B cell (primary cell): Measurements from ENCODE around the gene EFCAB8. TPM values are rescaled to one million over a fixed set of nuclear protein-coding genes. Genes with fewer than 3 reads are reported as not detected.
A peak's percentile ranks its signal among the peaks of the same experiment; 100 is the strongest.

ENCODE experiments used
- ATAC-seq: fragments of 200-7000 bp; cut with Tn5 transposase; one replicate; pipeline ENCODE4 v1.10.0; 2021; ENCODE audit warnings: low read depth, mild to moderate bottlenecking, moderate number of reproducible peaks, moderate library complexity
- CTCF ChIA-PET: fragments of 350-600 bp; sonication (Branson Sonifier 250); formaldehyde crosslinking; loops from one replicate; lab custom pipeline; 2021; ENCODE audit warnings: antibody characterized with exemption, inconsistent platforms; lab: Charles Lee
- POLR2A ChIA-PET: fragments of 350-600 bp; sonication (Branson Sonifier 250); formaldehyde crosslinking; loops from one replicate; lab custom pipeline; 2021; ENCODE audit warnings: antibody characterized with exemption; lab: Charles Lee
- DNase-seq: peaks from one replicate; pipeline ENCODE4 v3.0.0; 2013
- H2AFZ ChIP-seq: 2 replicates; pipeline ENCODE4 v1.6.1; 2012; ENCODE audit warnings: mild to moderate bottlenecking, low read depth, low read length; ENCODE audit not compliant: insufficient read depth, poor library complexity, severe bottlenecking
- H3K27ac ChIP-seq, 2 donors: 1 replicate in 1 of 2; 2 replicates in 1 of 2; pipeline ENCODE4 v1.5.1; 2012 to 2013; ENCODE audit warnings: low read length in 2 of 2, mild to moderate bottlenecking in 2 of 2, moderate library complexity in 1 of 2
- H3K27me3 ChIP-seq, 4 experiments: fragments of 200-600 bp in 1 of 4; sonication (generic) in 1 of 4; replicated peaks in 1 of 4; 1 replicate in 2 of 4; 2 replicates in 2 of 4; pipeline versions ENCODE4 v1.6.1 to v1.7.0; 2013 to 2016; ENCODE audit warnings: low read length in 3 of 4, mild to moderate bottlenecking in 2 of 4, mixed read lengths in 1 of 4, moderate library complexity in 1 of 4; ENCODE audit not compliant: insufficient read depth in 4 of 4, control insufficient read depth in 3 of 4; ENCODE audit errors: control extremely low read depth in 1 of 4
- H3K36me3 ChIP-seq, 2 experiments: replicated peaks in 1 of 2; 1 replicate in 1 of 2; 2 replicates in 1 of 2; pipeline versions ENCODE4 v1.6.1 to v1.7.1; 2013; ENCODE audit warnings: low read length in 1 of 2; ENCODE audit not compliant: insufficient read depth in 2 of 2, control insufficient read depth in 1 of 2; ENCODE audit errors: control extremely low read depth in 1 of 2, extremely low read depth in 1 of 2
- H3K4me1 ChIP-seq, 2 donors: fragments of 200-600 bp in 1 of 2; sonication (generic) in 1 of 2; 1 replicate in 1 of 2; 2 replicates in 1 of 2; pipeline versions ENCODE4 v1.5.1 to v1.6.1; 2013 to 2017; ENCODE audit warnings: low read length in 2 of 2; ENCODE audit not compliant: control insufficient read depth in 2 of 2, insufficient read depth in 2 of 2
- H3K4me2 ChIP-seq: replicated peaks from 2 replicates; pipeline ENCODE3; 2012; ENCODE audit warnings: mild to moderate bottlenecking, low read depth, low read length; ENCODE audit not compliant: poor library complexity, severe bottlenecking
- H3K4me3 ChIP-seq, 5 experiments: fragments of 200-600 bp in 1 of 5; sonication (generic) in 1 of 5; 1 replicate in 3 of 5; 2 replicates in 2 of 5; pipeline versions ENCODE4 v1.5.1 to v1.7.0; 2011 to 2016; ENCODE audit warnings: low read length in 4 of 5, mild to moderate bottlenecking in 4 of 5, low read depth in 2 of 5, control low read depth in 1 of 5, moderate library complexity in 1 of 5; ENCODE audit not compliant: insufficient read depth in 1 of 5; ENCODE audit errors: control extremely low read depth in 1 of 5, extremely low read depth in 1 of 5
- H3K79me2 ChIP-seq: fragments of 200-600 bp; sonication (generic); one replicate; pipeline ENCODE4 v1.6.0; 2016; ENCODE audit warnings: low read length; ENCODE audit not compliant: control insufficient read depth, insufficient read depth
- H3K9ac ChIP-seq: fragments of 200-600 bp; sonication (generic); 2 replicates; pipeline ENCODE4 v1.6.1; 2017; ENCODE audit warnings: mild to moderate bottlenecking, low read length, moderate library complexity
- H3K9me3 ChIP-seq, 3 donors: one replicate each; pipeline versions ENCODE4 v1.6.1 to v1.7.1; 2013; ENCODE audit warnings: low read length in 2 of 3; ENCODE audit not compliant: control insufficient read depth in 2 of 3, insufficient read depth in 1 of 3; ENCODE audit errors: control extremely low read depth in 1 of 3
- H4K20me1 ChIP-seq: 2 replicates; pipeline ENCODE4 v1.6.0; 2012; ENCODE audit warnings: mild to moderate bottlenecking, low read length; ENCODE audit not compliant: insufficient read depth, control insufficient read depth, poor library complexity, severe bottlenecking
- H3K27ac Mint-ChIP-seq: one replicate; pipeline ENCODE4 v1.8.0; 2021; ENCODE audit warnings: mixed read lengths
- H3K27me3 Mint-ChIP-seq: one replicate; pipeline ENCODE4 v1.8.0; 2021; ENCODE audit warnings: mixed read lengths
- H3K4me1 Mint-ChIP-seq: one replicate; pipeline ENCODE4 v1.8.0; 2021; ENCODE audit warnings: mixed read lengths
- H3K4me3 Mint-ChIP-seq: one replicate; pipeline ENCODE4 v1.8.0; 2021; ENCODE audit warnings: mixed read lengths
- H3K9me3 Mint-ChIP-seq: one replicate; pipeline ENCODE4 v1.8.0; 2022; ENCODE audit warnings: mixed read lengths; ENCODE audit not compliant: insufficient read depth
- EZH2 ChIP-seq: IDR thresholded peaks from 2 replicates; pipeline ENCODE4 v1.6.1; 2012; ENCODE audit warnings: borderline replicate concordance, low read depth, mild to moderate bottlenecking, moderate library complexity, low read length; ENCODE audit not compliant: insufficient read depth, poor library complexity, severe bottlenecking
- WGBS: methylation state at CpG from one replicate; pipeline ENCODE4 v1.1.5; 2013; ENCODE audit warnings: missing lambda C conversion rate; ENCODE audit not compliant: insufficient coverage; 5-methylcytosine and 5-hydroxymethylcytosine counted together
- intact Hi-C: fragments of 100-400 bp; cut with micrococcal nuclease; formaldehyde crosslinking; loops from one replicate; pipeline ENCODE4 v1.10.0; 2022
- polyA plus RNA-seq: library from polyadenylated mRNA; depleted of rRNA; stranded (reverse); fragments of >200 nt; gene quantifications from 2 replicates; pipeline ENCODE4 v1.2.3, GENCODE V29; 2012
- total RNA-seq, 2 donors: library from RNA; stranded (reverse); fragments of 120-200 nt in 1 of 2; gene quantifications; 1 replicate in 1 of 2; 2 replicates in 1 of 2; pipeline versions ENCODE4 v1.2.3 to v1.2.4, GENCODE V29; 2013 to 2022
- TF ChIP-seq, protein P1 (sequence below): fragments of 200-600 bp; IDR thresholded peaks from one replicate; pipeline ENCODE4 v1.8.0; 2022; ENCODE audit warnings: antibody characterized with exemption, mild to moderate bottlenecking

Gene EFCAB8
- total and polyA plus RNA-seq, 2 donors (not counting 1 experiment from before 2014, with no cell fraction given) = 0.72 to 2.3 TPM

- Mint-ChIP-seq H3K27ac (peak overlapping the region; percentile 68), H3K4me3 (no peak overlapping the region), H3K4me1 (peaks cover 26% of the 10 kb centered on the region), H3K27me3 (no peaks in the 10 kb centered on the region), H3K9me3 (no peaks in the 10 kb centered on the region)
- no peaks in the 10 kb centered on the region for H4K20me1 ChIP-seq
- H3K9ac ChIP-seq = no peak overlapping the region
- no peak overlapping the region for H2AFZ ChIP-seq
- H3K4me1 ChIP-seq = peaks cover 31 to 53% of the 10 kb centered on the region in 2 donors
- POLR2A ChIA-PET = no interaction called here
- no peaks in the 10 kb centered on the region for H3K27me3 ChIP-seq
- H3K9me3 ChIP-seq = peaks cover 0 to 15% (median 0%) of the 10 kb centered on the region in 3 donors
- ATAC-seq (no peak), DNase-seq (no peak)
- WGBS = 100% methylated on average over 3 of the region's 4 CpGs
- intact Hi-C loops = no loop called here
- H3K4me2 ChIP-seq = no peak overlapping the region
- TF ChIP-seq EZH2 = no peak
- TF ChIP-seq, protein P1, sequence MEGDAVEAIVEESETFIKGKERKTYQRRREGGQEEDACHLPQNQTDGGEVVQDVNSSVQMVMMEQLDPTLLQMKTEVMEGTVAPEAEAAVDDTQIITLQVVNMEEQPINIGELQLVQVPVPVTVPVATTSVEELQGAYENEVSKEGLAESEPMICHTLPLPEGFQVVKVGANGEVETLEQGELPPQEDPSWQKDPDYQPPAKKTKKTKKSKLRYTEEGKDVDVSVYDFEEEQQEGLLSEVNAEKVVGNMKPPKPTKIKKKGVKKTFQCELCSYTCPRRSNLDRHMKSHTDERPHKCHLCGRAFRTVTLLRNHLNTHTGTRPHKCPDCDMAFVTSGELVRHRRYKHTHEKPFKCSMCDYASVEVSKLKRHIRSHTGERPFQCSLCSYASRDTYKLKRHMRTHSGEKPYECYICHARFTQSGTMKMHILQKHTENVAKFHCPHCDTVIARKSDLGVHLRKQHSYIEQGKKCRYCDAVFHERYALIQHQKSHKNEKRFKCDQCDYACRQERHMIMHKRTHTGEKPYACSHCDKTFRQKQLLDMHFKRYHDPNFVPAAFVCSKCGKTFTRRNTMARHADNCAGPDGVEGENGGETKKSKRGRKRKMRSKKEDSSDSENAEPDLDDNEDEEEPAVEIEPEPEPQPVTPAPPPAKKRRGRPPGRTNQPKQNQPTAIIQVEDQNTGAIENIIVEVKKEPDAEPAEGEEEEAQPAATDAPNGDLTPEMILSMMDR = no peak
- H3K36me3 ChIP-seq = no peaks in the 10 kb centered on the region
- H3K79me2 ChIP-seq = no peaks in the 10 kb centered on the region
- no peak overlapping the region for H3K27ac ChIP-seq
- H3K4me3 ChIP-seq = no peak overlapping the region
- CTCF ChIA-PET = interaction anchor here (0.5 kb wide), 1 partner anchor 62 kb away, joined by 3 read pairs; no protein-coding TSS in a partner anchor
Observed at GRCh38 chr20:32966382-32966781, 107.7 kb downstream of the EFCAB8 start.

DNA sequence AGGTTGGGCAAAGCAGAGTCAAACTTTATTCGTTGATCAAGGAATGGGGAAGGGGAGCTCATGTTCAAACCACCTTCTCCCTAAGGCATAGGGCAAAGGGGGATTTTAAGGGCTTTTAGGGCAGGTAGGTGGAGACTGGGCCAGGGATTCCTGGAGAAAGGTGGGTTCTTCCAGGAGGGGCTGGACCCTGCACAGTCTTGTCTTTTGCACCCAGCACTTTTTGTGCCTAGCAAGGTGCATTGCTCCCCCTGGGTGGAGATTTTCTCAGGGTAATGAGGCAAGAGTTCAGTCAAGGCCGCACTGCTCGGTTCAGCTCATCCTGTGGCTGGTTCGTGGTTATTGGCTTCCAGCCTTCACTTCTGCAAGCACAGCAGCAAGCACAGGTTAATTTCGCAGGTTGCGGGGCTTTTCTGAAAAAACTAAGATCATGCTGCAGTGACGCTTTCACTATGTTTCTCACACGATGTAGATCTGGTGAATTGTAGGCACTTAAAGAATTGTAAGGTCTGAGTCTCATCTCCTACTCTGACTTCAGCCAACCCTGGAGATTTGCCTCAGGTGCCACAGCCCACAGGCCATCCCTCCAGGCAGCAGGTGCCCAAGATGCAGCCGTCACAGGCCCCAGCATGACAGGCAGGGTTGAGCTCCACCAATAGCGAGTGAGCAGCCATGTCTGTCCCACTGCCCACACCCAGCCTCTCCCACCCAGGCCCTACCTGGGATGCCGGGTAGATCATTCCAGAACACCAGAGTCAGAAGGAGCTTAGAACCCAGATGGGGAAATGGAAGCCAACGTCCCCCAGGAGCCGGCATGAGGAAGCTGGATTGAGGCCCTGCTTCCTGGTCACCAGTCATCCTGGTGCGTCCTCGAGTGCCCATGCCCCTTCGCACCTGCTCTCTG lies 108.4 kb downstream of the EFCAB8 start:
- H3K4me1 Mint-ChIP-seq = peaks cover 26% of the 10 kb centered on the region
- H3K4me3 ChIP-seq = no peak overlapping the region
- intact Hi-C loops = no loop called here
- H3K4me3 Mint-ChIP-seq = no peak overlapping the region
- peak overlapping the region; percentile 20 for H3K4me2 ChIP-seq
- ChIA-PET CTCF (no interaction called here), POLR2A (interaction anchor here (0.7 kb wide), 1 partner anchor 1233 kb away, joined by 3 read pairs; no protein-coding TSS in a partner anchor)
- no peaks in the 10 kb centered on the region for H3K27me3 Mint-ChIP-seq
- H3K9me3 ChIP-seq = peaks cover 0 to 11% (median 0%) of the 10 kb centered on the region in 3 donors
- peak overlapping the region; percentile 4 to 59 for H3K27ac ChIP-seq
- DNase-seq (peak; percentile 69), ATAC-seq (peak; percentile 35)
- H4K20me1 ChIP-seq = no peaks in the 10 kb centered on the region
- no peak overlapping the region for H3K9ac ChIP-seq
- H3K27me3 ChIP-seq = no peaks in the 10 kb centered on the region
- WGBS = 42% methylated on average over 14 of the region's 16 CpGs
- H3K9me3 Mint-ChIP-seq = no peaks in the 10 kb centered on the region
- H2AFZ ChIP-seq = peak overlapping the region; percentile 25
- H3K27ac Mint-ChIP-seq = peak overlapping the region; percentile 83
- H3K36me3 ChIP-seq = no peaks in the 10 kb centered on the region
- H3K4me1 ChIP-seq = peaks cover 38 to 60% of the 10 kb centered on the region in 2 donors
- TF ChIP-seq EZH2 = no peak
- TF ChIP-seq, protein P1 = no peak
- H3K79me2 ChIP-seq = no peaks in the 10 kb centered on the region
